ENCODE results near the gene ABHD18.
A peak's percentile ranks its signal among the peaks of the same experiment; 100 is the strongest.
"Not testable (repeated sequence)": the region's sequence is repeated elsewhere in the genome, so short reads cannot be mapped to it uniquely, and the experiment has no call there.

Gene ABHD18

DNA sequence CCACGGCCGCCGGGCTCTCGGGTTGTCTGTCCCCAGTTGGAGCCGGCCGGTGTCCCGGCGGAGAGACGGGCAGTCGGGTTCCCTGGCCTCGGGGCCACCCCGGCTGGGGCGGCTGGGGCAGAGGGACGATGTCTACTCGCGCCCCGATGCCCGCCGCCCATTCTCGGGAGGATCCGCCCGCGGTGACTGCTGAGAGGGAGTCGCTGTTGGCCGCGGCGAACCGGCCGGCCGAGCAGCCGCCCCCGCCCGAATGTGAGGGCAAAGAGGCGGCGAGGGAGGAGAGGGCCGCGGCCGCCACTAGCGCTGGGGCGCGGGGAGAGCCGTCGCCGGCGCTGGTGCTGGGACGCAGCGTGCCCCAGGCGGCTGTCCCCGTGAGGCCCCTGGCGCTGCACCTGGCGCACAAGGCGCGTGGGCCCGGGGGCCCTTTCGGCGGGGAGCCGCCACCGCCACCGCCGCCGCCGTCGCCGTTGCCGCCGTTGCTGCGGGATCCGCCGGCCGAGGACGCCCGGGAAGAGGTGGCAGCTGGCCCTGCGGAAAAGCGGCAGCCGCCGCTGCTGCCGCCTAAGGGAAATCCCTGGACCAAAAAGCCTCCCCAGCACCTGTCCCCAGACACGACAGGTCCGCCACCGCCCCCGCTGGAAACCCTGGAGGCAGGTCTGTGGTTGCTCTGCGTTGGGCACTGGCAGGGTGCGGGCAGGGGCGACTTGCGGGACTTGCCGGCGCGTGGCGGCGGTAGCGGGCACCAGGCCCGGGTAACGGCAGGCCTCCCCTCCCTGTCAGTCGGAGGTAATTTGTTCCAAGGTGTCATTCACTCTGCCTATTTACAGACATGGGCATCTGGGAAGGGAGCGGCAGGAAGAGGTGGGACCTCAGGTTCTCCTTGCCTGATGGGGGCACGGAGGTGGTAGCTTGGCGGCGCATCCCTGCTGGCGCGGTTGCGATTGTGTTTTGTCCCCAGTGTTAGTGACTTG, 96.6 kb downstream of the ABHD18 start:
- peak overlapping the region; percentile 93 for H4K8ac ChIP-seq (ENCODE audit: low read depth, low read length)
- peaks cover 3 to 5% of the 10 kb centered on the region in 2 experiments for H3K4me1 ChIP-seq (ENCODE audit: control insufficient read depth in 1 of 2, insufficient read depth in 2 of 2, low read length in 2 of 2)
- WGBS (ENCODE audit: extremely low coverage, insufficient coverage, insufficient read length): no CpG with 5 or more reads among the region's 101 CpGs
- peak overlapping the region; percentile 99 for H3K14ac ChIP-seq (ENCODE audit: low read length)
- peak overlapping the region; percentile 64 for H3K4me2 ChIP-seq (ENCODE audit: low read length)
- peaks cover 16% of the 10 kb centered on the region for H3K79me2 ChIP-seq (ENCODE audit: control insufficient read depth, insufficient read depth, low read length, poor library complexity)
- no peak overlapping the region for H3K23ac ChIP-seq (ENCODE audit: low read length)
- peak overlapping the region; percentile 99 for H2AFZ ChIP-seq (ENCODE audit: insufficient read depth, low read length, poor library complexity)
- H3K36me3 ChIP-seq (ENCODE audit: control insufficient read depth in 1 of 2, insufficient read depth in 2 of 2, low read length in 2 of 2): no peaks in the 10 kb centered on the region
- DNase-seq: peak; percentile 68 to 77
- H4K91ac ChIP-seq (ENCODE audit: low read depth, low read length): peak overlapping the region; percentile 96
- peak overlapping the region; percentile 93 for H4K12ac ChIP-seq (ENCODE audit: low read depth, low read length)
- no peak overlapping the region for H2AK5ac ChIP-seq (ENCODE audit: low read length)
- H3K9me3 ChIP-seq (ENCODE audit: insufficient read depth, low read depth, low read length): no peaks in the 10 kb centered on the region
- H2BK5ac ChIP-seq (ENCODE audit: low read depth, low read length, poor library complexity): peak overlapping the region; percentile 96
- H3K18ac ChIP-seq (ENCODE audit: low read length): peak overlapping the region; percentile 99
- peak overlapping the region; percentile 95 for H3K4ac ChIP-seq (ENCODE audit: low read depth, low read length)
- H3K9ac ChIP-seq (ENCODE audit: low read length): peak overlapping the region; percentile 91
- H2BK12ac ChIP-seq (ENCODE audit: low read length): peak overlapping the region; percentile 26
- peak overlapping the region; percentile 96 for H3K4me3 ChIP-seq (ENCODE audit: low read depth, low read length)
- H3K27ac ChIP-seq (ENCODE audit: low read depth, low read length): peak overlapping the region; percentile 93
- H3K79me1 ChIP-seq (ENCODE audit: low read length): peaks cover 13% of the 10 kb centered on the region
- H3K27me3 ChIP-seq (ENCODE audit: insufficient read depth, low read length): no peaks in the 10 kb centered on the region
- H2BK120ac ChIP-seq (ENCODE audit: insufficient read depth, low read length, poor library complexity): peak overlapping the region; percentile 86

DNA sequence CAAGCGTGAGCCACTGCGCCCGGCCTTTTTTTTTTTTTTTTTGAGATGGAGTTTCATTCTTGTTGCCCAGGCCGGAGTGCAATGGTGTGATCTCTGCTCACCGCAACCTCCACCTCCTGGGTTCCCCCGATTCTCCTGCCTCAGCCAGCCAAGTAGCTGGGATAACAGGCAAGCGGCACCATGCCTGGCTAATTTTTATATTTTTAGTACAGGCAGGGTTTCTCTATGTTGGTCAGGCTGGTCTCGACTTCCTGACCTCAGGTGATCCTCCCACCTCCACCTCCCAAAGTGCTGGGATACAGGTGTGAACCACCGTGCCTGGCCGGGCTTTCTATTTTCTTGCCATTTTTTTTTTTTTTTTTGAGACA, 101.2 kb downstream of the ABHD18 start:
- H4K91ac ChIP-seq (ENCODE audit: low read depth, low read length); H3K18ac ChIP-seq (ENCODE audit: low read length); H3K79me1 ChIP-seq (ENCODE audit: low read length); H3K4me3 ChIP-seq (ENCODE audit: low read depth, low read length); H3K14ac ChIP-seq (ENCODE audit: low read length); H3K27ac ChIP-seq (ENCODE audit: low read depth, low read length); H3K4me2 ChIP-seq (ENCODE audit: low read length); H2BK12ac ChIP-seq (ENCODE audit: low read length); H3K9me3 ChIP-seq (ENCODE audit: insufficient read depth, low read depth, low read length); H3K36me3 ChIP-seq (ENCODE audit: control insufficient read depth in 1 of 2, insufficient read depth in 2 of 2, low read length in 2 of 2); H3K23ac ChIP-seq (ENCODE audit: low read length); H2AFZ ChIP-seq (ENCODE audit: insufficient read depth, low read length, poor library complexity); H2AK5ac ChIP-seq (ENCODE audit: low read length); H2BK120ac ChIP-seq (ENCODE audit: insufficient read depth, low read length, poor library complexity); H3K9ac ChIP-seq (ENCODE audit: low read length); H3K4me1 ChIP-seq (ENCODE audit: control insufficient read depth in 1 of 2, insufficient read depth in 2 of 2, low read length in 2 of 2); DNase-seq; H4K8ac ChIP-seq (ENCODE audit: low read depth, low read length); H3K27me3 ChIP-seq (ENCODE audit: insufficient read depth, low read length); H4K12ac ChIP-seq (ENCODE audit: low read depth, low read length): not testable (repeated sequence)
- H3K4ac ChIP-seq (ENCODE audit: low read depth, low read length): peak overlapping the region; percentile 89
- no CpG with 5 or more reads among the region's 10 CpGs for WGBS (ENCODE audit: extremely low coverage, insufficient coverage, insufficient read length)
- H2BK5ac ChIP-seq (ENCODE audit: low read depth, low read length, poor library complexity): peak overlapping the region; percentile 40
- H3K79me2 ChIP-seq (ENCODE audit: control insufficient read depth, insufficient read depth, low read length, poor library complexity): peaks cover 11% of the 10 kb centered on the region

DNA sequence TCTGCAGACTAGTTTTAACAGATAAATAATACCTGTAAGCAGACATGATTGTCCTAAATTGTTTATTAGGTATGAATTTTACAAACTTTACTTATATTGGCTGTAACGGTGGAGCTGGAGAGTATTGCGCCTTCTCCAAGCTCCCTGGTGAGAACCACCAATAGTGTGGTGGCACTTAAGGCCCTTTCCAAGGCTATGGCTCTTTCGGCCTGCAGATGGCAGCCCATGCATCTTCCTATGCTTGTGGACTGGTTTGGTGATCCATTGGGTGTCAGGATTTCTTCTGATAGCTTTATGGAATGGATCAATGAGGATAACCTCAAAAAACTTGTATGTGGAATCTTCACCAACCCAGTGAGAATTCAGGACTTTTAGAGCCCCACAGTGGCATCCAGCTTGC, 103.7 kb downstream of the ABHD18 start:
- H2BK12ac ChIP-seq (ENCODE audit: low read length): no peak overlapping the region
- H4K12ac ChIP-seq (ENCODE audit: low read depth, low read length): no peak overlapping the region
- H3K79me2 ChIP-seq (ENCODE audit: control insufficient read depth, insufficient read depth, low read length, poor library complexity): peaks cover 2% of the 10 kb centered on the region
- no peak overlapping the region for H3K4ac ChIP-seq (ENCODE audit: low read depth, low read length)
- no peaks in the 10 kb centered on the region for H3K9me3 ChIP-seq (ENCODE audit: insufficient read depth, low read depth, low read length)
- H3K4me3 ChIP-seq (ENCODE audit: low read depth, low read length): no peak overlapping the region
- no peak overlapping the region for H3K9ac ChIP-seq (ENCODE audit: low read length)
- no peak overlapping the region for H3K23ac ChIP-seq (ENCODE audit: low read length)
- no peak overlapping the region for H2BK5ac ChIP-seq (ENCODE audit: low read depth, low read length, poor library complexity)
- H4K91ac ChIP-seq (ENCODE audit: low read depth, low read length): no peak overlapping the region
- peak in 1 of 2 donors; percentile 22 for DNase-seq
- no peaks in the 10 kb centered on the region for H3K27me3 ChIP-seq (ENCODE audit: insufficient read depth, low read length)
- no peaks in the 10 kb centered on the region for H3K79me1 ChIP-seq (ENCODE audit: low read length)
- H3K14ac ChIP-seq (ENCODE audit: low read length): no peak overlapping the region
- H2AK5ac ChIP-seq (ENCODE audit: low read length): no peak overlapping the region
- no peak overlapping the region for H3K4me2 ChIP-seq (ENCODE audit: low read length)
- WGBS (ENCODE audit: extremely low coverage, insufficient coverage, insufficient read length): no CpG with 5 or more reads among the region's 3 CpGs
- peaks cover 3% of the 10 kb centered on the region in 2 experiments for H3K4me1 ChIP-seq (ENCODE audit: control insufficient read depth in 1 of 2, insufficient read depth in 2 of 2, low read length in 2 of 2)
- H3K36me3 ChIP-seq (ENCODE audit: control insufficient read depth in 1 of 2, insufficient read depth in 2 of 2, low read length in 2 of 2): no peaks in the 10 kb centered on the region
- H3K18ac ChIP-seq (ENCODE audit: low read length): no peak overlapping the region
- H2BK120ac ChIP-seq (ENCODE audit: insufficient read depth, low read length, poor library complexity): no peak overlapping the region
- H2AFZ ChIP-seq (ENCODE audit: insufficient read depth, low read length, poor library complexity): no peak overlapping the region
- no peak overlapping the region for H3K27ac ChIP-seq (ENCODE audit: low read depth, low read length)
- H4K8ac ChIP-seq (ENCODE audit: low read depth, low read length): no peak overlapping the region

DNA sequence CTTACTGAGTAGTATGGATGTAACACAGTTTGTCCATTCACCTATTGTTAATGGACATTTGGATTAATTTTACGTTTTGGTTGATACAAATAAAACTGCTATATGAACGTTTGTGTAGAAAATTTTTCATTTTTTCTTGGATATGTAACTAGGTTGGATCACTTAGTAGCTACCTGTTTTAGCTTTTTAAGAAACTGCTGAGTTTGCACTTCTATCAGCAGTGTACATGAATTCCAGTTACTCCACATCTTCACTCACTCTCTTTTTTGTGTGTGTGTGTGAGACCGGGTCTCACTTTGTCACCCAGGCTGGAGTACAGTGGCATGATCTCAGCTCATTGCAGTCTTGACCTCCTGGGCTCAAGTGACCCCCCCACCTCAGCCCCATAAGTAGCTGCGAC, 111.3 kb downstream of the ABHD18 start:
- H3K14ac ChIP-seq (ENCODE audit: low read length): no peak overlapping the region
- H2AFZ ChIP-seq (ENCODE audit: insufficient read depth, low read length, poor library complexity): no peak overlapping the region
- no peak overlapping the region for H2BK12ac ChIP-seq (ENCODE audit: low read length)
- no peak overlapping the region for H2AK5ac ChIP-seq (ENCODE audit: low read length)
- H3K27ac ChIP-seq (ENCODE audit: low read depth, low read length): no peak overlapping the region
- H2BK120ac ChIP-seq (ENCODE audit: insufficient read depth, low read length, poor library complexity): no peak overlapping the region
- H3K36me3 ChIP-seq (ENCODE audit: control insufficient read depth in 1 of 2, insufficient read depth in 2 of 2, low read length in 2 of 2): peaks cover 16 to 22% of the 10 kb centered on the region in 2 experiments
- no peak overlapping the region for H2BK5ac ChIP-seq (ENCODE audit: low read depth, low read length, poor library complexity)
- no peak for DNase-seq
- WGBS (ENCODE audit: extremely low coverage, insufficient coverage, insufficient read length): no CpG with 5 or more reads among the region's 4 CpGs
- no peaks in the 10 kb centered on the region for H3K9me3 ChIP-seq (ENCODE audit: insufficient read depth, low read depth, low read length)
- H3K4me3 ChIP-seq (ENCODE audit: low read depth, low read length): no peak overlapping the region
- H4K8ac ChIP-seq (ENCODE audit: low read depth, low read length): no peak overlapping the region
- no peaks in the 10 kb centered on the region for H3K79me2 ChIP-seq (ENCODE audit: control insufficient read depth, insufficient read depth, low read length, poor library complexity)
- no peaks in the 10 kb centered on the region for H3K79me1 ChIP-seq (ENCODE audit: low read length)
- no peak overlapping the region for H4K12ac ChIP-seq (ENCODE audit: low read depth, low read length)
- H3K27me3 ChIP-seq (ENCODE audit: insufficient read depth, low read length): no peaks in the 10 kb centered on the region
- H3K4ac ChIP-seq (ENCODE audit: low read depth, low read length): no peak overlapping the region
- no peak overlapping the region for H3K18ac ChIP-seq (ENCODE audit: low read length)
- H3K23ac ChIP-seq (ENCODE audit: low read length): no peak overlapping the region
- no peak overlapping the region for H3K4me2 ChIP-seq (ENCODE audit: low read length)
- no peaks in the 10 kb centered on the region for H3K4me1 ChIP-seq (ENCODE audit: control insufficient read depth in 1 of 2, insufficient read depth in 2 of 2, low read length in 2 of 2)
- no peak overlapping the region for H3K9ac ChIP-seq (ENCODE audit: low read length)
- no peak overlapping the region for H4K91ac ChIP-seq (ENCODE audit: low read depth, low read length)

All from trophoblast cell (in vitro differentiated cells and primary cell).